Kidney glomerular epithelial cell (primary cell): ENCODE measurements around the gene VPS13D.
"Not testable (repeated sequence)": the region's sequence is repeated elsewhere in the genome, so short reads cannot be mapped to it uniquely, and the experiment has no call there.

Experiments
- DNase-seq: peaks from one replicate; lab custom pipeline; 2025; lab: John Stamatoyannopoulos, UW

VPS13D gene

GRCh38 chr1:12285496-12286143 lies 55.8 kb downstream of the VPS13D start:
- DNase-seq, result no peak

DNA sequence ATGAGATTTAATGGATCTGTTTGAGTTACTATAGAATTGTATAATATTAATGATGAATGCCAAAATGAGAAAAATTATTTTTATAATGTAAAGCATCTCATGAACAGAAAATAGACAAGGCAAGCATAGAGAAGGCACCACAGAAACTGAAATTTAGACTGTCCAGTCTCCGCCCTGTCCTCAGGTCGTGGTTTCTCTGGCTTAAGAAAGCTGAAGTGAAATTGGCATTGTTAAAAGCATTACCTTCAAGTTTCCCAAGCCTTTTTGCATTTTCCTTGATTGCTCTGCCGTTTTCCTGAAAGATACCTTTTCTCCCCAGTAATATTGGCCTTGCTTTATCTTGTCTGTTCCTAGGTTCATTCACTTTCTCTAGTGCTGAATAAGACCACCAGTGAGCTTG lies 58.0 kb downstream of the VPS13D start:
- no peak for DNase-seq

DNA sequence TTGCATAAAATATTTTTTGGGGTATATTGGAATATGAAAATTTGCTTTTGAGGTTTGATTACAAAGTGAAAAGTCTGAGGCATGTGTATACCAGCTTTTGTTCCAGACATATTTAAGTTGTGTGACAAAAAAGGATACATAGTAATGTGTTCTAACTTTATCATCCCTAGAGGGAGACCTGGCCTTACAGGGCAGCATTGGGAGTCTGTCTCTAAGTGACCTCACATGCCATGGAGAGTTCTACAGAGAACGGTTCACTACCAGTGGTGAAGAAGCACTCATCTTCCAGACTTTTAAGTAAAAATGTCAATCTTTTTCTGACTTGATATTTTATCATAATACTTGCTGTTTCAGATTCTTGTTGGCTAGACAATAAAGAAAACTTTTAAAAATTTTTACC lies 61.0 kb downstream of the VPS13D start:
- no peak for DNase-seq

DNA sequence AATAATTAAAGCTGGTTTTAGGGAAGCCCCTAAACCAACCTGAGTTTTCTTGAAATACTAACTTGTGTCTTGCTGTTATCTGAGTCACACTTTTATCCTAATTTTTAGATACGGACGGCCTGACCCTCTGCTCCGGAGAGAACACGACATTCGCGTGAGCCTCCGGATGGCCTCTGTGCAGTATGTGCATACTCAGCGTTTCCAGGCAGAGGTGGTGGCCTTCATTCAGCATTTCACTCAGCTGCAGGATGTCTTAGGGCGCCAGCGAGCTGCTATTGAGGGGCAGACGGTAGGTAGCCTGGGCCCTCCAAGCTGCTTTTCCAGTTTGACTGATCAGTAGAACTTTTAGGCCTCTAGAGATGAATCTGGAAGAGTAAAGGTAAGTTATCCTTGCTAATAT lies 63.6 kb downstream of the VPS13D start:
- no peak for DNase-seq

DNA sequence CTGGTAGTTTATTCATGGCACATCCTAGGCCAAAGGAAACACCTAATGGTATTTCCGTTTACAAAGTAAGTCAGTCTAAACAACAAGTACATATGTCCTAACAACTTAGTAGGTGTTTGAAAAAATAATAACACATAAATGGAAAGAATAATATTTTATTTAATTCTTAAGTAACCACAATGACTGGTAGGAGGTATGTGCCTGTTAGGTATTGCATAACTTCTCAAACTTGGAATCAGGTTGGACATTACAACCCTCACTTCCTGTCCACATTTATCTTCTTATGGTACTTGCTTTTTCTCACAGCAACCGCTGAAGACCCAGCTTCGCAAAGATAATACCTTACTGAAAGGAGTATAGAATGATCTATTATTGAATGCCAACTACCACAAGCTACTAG lies 64.2 kb downstream of the VPS13D start:
- DNase-seq, result no peak

GRCh38 chr1:12296016-12296415 lies 66.2 kb downstream of the VPS13D start:
- DNase-seq, result no peak

DNA sequence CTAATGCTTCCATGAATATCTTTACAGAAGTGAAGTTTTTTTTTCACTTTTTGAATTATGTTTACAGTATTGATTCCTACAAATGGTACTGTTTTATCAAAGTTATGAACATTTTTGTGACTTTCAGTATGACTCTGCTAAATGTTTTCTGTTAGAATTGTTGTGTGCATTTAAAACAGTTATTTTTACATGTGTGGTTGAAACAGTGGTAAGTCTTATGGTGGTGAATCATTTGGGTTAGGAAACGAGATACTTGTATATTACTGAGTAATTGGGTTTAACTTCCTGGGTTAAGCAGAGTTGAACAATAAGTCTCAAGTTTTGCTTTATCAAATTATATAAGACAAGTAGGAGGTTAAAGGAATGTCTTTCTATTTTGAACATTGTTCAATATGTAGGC lies 66.8 kb downstream of the VPS13D start:
- DNase-seq, result peak; percentile 13

- DNase-seq, result no peak
These were observed 70.9 kb downstream of the VPS13D start for GRCh38 chr1:12300706-12301105.

DNA sequence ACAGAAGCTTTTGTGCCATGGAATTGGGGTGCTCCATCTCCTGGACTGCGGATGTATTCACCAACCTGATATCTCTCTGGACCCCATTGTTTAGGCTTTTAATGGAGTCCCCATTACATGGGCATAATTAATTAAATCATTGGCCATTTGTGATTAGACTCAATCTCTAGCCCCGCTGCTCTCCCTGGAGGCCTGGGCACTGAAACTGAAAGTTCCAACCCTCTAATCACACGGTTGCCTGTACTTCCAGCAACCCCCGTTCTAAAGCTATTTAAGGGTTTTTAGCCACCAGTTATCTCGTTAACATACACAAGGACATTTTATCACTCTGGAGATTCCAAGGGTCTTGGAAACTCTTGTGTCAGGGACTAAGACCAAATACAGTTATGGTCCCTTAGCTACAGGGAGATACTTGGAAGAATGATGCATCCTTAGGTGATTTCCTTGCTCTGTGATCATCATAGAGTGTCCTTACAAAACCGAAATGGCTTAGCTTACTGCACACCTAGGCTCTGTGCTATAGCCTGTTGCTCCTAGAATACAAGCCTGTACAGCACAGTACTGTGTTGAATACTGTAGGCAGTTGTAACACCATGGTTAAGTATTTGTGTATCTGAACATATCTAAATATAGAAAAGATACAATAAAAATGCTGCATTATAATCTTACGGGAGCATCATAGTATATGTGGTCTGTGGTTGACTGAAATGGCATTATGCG lies 71.8 kb downstream of the VPS13D start:
- no peak for DNase-seq

GRCh38 chr1:12302798-12303447 lies 73.1 kb downstream of the VPS13D start:
- no peak for DNase-seq

DNA sequence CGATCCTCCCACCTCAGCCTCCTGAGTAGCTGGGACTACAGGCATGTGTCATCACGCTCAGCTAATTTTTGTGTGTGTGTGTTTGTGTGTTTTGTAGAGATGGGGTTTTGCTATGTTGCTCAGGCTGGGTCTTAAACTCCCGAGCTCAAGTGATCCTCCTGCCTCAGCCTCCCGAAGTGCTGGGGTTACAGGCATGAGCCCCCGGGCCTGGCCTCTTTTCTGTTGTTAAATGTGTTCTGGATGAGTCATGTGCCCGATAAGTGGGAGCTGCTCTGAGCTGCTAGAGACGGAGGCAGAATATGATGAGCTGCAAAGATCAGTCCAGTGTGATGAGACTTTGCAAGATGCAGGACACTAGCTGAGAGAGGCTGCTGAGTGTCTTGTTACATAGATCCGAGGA lies 75.5 kb downstream of the VPS13D start:
- no peak for DNase-seq

DNA sequence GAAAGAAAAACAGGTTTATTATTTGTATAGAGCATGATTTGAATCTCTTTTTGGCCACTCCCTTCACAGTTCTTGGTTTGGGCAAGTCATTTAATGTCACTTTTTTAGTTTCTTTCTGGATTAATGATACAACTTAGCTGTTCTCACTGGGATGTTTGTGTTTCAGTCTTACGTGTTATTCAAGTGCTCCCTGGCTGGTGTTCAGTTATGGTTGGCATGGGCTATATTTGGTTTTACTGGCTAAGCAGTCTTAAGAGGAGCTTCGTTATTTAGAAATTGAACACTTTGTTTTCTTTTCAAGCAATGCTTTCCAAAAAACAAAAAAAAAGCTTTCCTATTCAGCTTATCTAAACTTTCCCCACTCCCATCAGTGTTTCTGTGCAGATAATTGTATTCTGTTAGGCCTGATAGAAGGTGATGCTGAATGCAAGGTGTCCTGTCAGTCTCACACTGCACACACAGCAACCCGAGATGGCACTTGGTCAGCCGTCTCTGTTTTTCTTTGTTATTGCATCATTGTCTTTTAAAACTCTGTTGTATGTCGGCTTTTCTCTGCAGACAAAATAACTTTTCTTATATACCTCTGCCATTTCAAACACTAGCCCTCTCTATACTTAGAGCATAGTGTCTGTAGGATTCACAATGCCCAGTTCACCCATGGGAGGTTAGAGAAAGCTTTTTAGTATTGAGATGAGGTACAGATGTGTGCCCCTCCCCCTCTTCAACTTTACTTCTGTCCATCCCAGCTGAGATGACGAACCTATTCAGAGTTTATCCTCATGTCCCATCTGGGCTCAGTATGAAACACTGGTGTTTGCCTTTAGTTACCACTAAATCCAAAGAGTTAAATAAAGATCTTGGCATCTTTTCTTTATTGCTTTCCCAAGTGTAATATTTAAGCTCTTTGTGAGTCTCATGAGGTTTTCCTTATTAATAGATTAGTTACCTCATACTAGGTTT lies 80.2 kb downstream of the VPS13D start:
- DNase-seq, result no peak

- DNase-seq, result peak; percentile 39
These were observed 84.6 kb downstream of the VPS13D start for GRCh38 chr1:12314333-12314903.

- DNase-seq, result no peak
These were observed 85.3 kb downstream of the VPS13D start for GRCh38 chr1:12315146-12315545.

DNA sequence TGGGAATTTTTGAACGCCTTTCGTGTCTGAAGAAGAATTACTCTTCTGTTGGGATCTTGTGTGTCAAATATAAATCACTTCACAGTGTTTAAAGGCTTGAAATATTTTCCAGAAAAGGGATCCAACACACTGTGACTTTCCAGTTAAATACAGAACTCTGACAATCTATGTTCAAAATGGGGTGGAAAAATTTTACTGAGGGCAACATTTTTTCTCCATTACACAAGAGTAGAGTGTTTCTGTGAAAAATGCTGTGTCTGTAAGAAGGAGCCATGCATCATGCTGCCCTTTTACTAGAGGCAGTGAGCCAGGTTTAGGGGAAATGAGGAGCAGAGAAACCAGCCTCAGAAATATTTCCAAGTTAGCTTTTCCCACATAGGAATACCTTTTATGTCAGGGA lies 86.5 kb downstream of the VPS13D start:
- no peak for DNase-seq

GRCh38 chr1:12320486-12320885 lies 90.7 kb downstream of the VPS13D start:
- no peak for DNase-seq

- no peak for DNase-seq
These were observed 94.6 kb downstream of the VPS13D start for GRCh38 chr1:12324423-12324822.

GRCh38 chr1:12324973-12325372 lies 95.1 kb downstream of the VPS13D start:
- not testable (repeated sequence) for DNase-seq

- DNase-seq, result no peak
These were observed 97.2 kb downstream of the VPS13D start for GRCh38 chr1:12326986-12327385.

GRCh38 chr1:12327566-12327965 lies 97.7 kb downstream of the VPS13D start:
- DNase-seq, result no peak

GRCh38 chr1:12333036-12333785 lies 103.4 kb downstream of the VPS13D start:
- DNase-seq, result no peak
